AG04449 (cell line): ENCODE data around the gene TMEM233.

Experiments
- CTCF ChIA-PET: fragments of 350-600 bp; formaldehyde crosslinking; extraction: SDS; loops from one replicate; lab custom pipeline; 2021; ENCODE audit warnings: antibody characterized with exemption; lab: Yijun Ruan, JAX
- POLR2A ChIA-PET: fragments of 400-600, 350-600 bp; formaldehyde crosslinking; extraction: SDS; loops from one replicate; lab custom pipeline; 2020; ENCODE audit warnings: antibody characterized with exemption, inconsistent platforms; lab: Yijun Ruan, JAX
- DNase-seq: peaks from one replicate; pipeline ENCODE4 v3.0.0-alpha.2; 2010; ENCODE audit warnings: low read depth, low spot score
- H3K4me3 ChIP-seq: 2 replicates; pipeline ENCODE4 v1.5.1; 2011; ENCODE audit warnings: low read depth, mild to moderate bottlenecking, control low read depth, low read length
- TF ChIP-seq, protein P1 (sequence below): IDR thresholded peaks from one replicate; pipeline ENCODE4 v1.5.1; 2011; ENCODE audit warnings: mild to moderate bottlenecking, moderate library complexity, low read length, control low read depth, inconsistent platforms; ENCODE audit not compliant: insufficient read depth; ENCODE audit errors: missing control alignments

TMEM233 gene

DNA sequence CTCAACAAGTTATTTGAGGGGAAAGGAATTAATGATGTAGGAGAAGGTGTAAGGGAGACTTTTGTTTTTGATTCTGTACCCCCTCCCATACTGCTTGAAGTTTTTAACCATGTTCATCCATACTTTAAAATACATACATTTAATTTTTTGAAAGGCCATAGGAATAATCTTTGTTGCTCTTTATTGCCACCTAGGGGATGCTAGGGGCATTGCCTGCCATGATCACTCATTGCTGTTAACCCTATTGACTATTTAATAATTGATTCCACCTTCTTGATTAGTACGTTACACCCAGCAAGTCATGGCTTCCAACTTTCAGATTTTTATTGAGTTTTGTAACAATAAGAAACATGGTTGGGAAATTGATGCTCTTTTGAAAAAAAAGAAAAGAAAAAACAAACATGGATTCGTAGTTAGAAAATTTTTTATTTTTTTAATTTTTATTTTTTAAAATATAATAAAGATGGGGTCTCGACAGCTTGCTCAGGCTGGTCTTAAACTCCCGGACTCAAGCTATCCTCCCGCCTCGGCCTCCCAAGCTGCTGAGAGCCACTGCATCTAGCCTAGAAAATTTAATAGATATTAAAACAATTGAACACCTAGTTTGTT, 65.8 kb downstream of the TMEM233 start:
- POLR2A ChIA-PET: no interaction called here
- no peak overlapping the region for H3K4me3 ChIP-seq
- CTCF ChIA-PET: interaction anchor here (1.0 to 2.1 kb wide), 7 partner anchors 8 to 123 kb away, joined by 3 to 12 read pairs (median 8); partner anchors contain the start of gene PRKAB1
- DNase-seq: no peak
- TF ChIP-seq, protein P1, sequence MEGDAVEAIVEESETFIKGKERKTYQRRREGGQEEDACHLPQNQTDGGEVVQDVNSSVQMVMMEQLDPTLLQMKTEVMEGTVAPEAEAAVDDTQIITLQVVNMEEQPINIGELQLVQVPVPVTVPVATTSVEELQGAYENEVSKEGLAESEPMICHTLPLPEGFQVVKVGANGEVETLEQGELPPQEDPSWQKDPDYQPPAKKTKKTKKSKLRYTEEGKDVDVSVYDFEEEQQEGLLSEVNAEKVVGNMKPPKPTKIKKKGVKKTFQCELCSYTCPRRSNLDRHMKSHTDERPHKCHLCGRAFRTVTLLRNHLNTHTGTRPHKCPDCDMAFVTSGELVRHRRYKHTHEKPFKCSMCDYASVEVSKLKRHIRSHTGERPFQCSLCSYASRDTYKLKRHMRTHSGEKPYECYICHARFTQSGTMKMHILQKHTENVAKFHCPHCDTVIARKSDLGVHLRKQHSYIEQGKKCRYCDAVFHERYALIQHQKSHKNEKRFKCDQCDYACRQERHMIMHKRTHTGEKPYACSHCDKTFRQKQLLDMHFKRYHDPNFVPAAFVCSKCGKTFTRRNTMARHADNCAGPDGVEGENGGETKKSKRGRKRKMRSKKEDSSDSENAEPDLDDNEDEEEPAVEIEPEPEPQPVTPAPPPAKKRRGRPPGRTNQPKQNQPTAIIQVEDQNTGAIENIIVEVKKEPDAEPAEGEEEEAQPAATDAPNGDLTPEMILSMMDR: peak; percentile 65

DNA sequence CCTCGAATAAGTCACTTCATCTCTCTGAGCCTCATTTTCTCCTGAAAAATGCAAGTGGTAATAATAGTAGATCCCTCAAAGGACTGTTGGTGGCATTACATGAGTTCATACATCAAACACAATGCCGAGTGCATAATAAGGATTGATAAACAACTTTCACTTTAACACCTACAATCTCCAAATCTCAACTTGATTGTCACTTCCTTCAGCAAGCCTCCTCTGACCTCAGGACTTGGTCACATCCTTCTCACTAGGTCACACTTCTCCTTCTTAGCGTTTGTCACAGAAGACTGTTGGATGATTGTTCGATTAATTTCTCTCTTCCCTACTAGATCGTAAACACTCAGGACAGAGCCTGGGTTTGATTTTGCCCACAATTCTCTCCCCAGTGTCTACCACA, 66.5 kb downstream of the TMEM233 start:
- CTCF ChIA-PET: interaction anchor here (1.2 to 2.1 kb wide), 3 partner anchors 11 to 16 kb away, joined by 3 to 12 read pairs (median 8); no protein-coding TSS in a partner anchor
- TF ChIP-seq, protein P1: no peak
- no peak for DNase-seq
- H3K4me3 ChIP-seq: no peak overlapping the region
- POLR2A ChIA-PET: no interaction called here

GRCh38 chr12:119661882-119662281, 68.3 kb downstream of the TMEM233 start:
- TF ChIP-seq, protein P1: no peak
- no peak overlapping the region for H3K4me3 ChIP-seq
- POLR2A ChIA-PET: interaction anchor here (0.5 kb wide), 1 partner anchor 150 kb away, joined by 3 read pairs; no protein-coding TSS in a partner anchor
- no peak for DNase-seq
- CTCF ChIA-PET: interaction anchor here (0.9 to 1.7 kb wide), 4 partner anchors 10 to 277 kb away, joined by 3 to 5 read pairs (median 3); no protein-coding TSS in a partner anchor

DNA sequence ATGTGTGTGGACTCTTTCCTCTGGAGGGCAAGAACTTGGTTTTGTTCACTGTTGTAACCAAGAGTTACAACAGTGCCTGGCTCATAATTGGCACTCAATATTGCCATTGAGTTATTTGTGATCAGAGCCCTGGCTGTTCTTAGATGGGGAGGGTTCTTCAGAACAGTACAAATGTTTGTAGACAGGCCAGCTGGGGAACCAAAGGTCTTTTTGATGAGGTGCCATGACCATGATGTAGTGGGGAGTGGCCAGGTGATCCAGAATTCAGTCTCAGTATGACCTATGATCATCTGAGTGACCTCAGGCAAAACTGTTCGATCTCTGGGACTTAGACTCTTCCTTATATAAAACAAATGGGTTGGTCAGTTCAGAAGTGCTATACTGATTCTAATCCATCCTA, 71.1 kb downstream of the TMEM233 start:
- H3K4me3 ChIP-seq: no peak overlapping the region
- CTCF ChIA-PET: interaction anchor here (0.8 to 1.4 kb wide), 3 partner anchors 12 to 31 kb away, joined by 3 to 4 read pairs (median 4); no protein-coding TSS in a partner anchor
- POLR2A ChIA-PET: no interaction called here
- TF ChIP-seq, protein P1: no peak
- no peak for DNase-seq

DNA sequence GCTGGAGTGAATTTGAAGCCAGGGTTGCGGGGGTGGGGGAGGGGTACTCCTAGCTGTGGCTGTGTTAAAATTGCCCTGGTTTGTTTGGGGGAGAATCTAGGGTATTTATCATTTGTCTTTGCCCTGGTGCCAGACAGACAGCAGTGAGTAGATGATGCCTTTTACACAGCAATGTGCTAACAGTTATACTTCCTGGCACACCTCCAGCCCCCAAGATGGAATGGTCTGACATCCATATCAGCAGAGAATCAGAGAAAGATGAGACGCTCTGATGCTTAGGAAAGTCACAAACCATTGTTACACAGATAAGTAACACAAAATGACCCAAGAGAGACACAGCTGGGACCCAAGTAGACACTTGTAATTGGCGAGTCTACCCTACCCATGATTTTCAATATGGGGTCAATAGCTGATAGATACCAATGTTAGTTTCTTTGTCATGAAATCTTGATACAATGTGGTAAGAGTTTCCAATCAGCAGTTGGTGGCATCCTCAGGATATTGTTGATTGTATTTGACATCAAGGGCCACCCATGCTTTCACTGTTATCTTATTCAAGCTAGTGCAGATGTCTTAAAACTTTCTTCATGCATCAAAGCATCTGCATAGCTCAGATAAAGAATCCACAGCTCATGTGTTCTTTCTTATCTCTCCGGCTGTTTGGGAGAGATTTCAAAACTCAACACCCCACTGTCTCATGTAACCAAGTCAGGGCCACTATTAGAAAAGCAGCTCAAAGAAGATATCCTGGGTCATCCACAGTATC, 71.8 kb downstream of the TMEM233 start:
- ChIA-PET POLR2A (no interaction called here), CTCF (interaction anchor here (0.7 to 1.4 kb wide), 5 partner anchors 9 to 158 kb away, joined by 3 to 4 read pairs (median 4); no protein-coding TSS in a partner anchor)
- TF ChIP-seq, protein P1: no peak
- no peak overlapping the region for H3K4me3 ChIP-seq
- no peak for DNase-seq
